Tibial nerve (tissue), 3 donors: Measurements from ENCODE around the gene LYPD4.
A peak's percentile ranks its signal among the peaks of the same experiment; 100 is the strongest.

Experiments used
- POLR2A ChIP-seq, 2 donors: fragments of 450-650 bp; IDR thresholded peaks; one replicate each; pipeline ENCODE4 v1.6.1; 2017; ENCODE audit warnings: antibody characterized with exemption in 2 of 2, mild to moderate bottlenecking in 2 of 2, moderate library complexity in 2 of 2
- TF ChIP-seq, protein P1 (sequence below), 5 experiments: fragments of 200-600 bp in 3 of 5; fragments of 450-650 bp in 2 of 5; sonication (generic) in 3 of 5; IDR thresholded peaks; one replicate each; pipeline ENCODE4 v1.5.1; 2016 to 2019; ENCODE audit warnings: antibody characterized with exemption in 5 of 5, mild to moderate bottlenecking in 3 of 5, moderate library complexity in 2 of 5

- peak in 1 of 2 donors; percentile 58 for TF ChIP-seq POLR2A (IDR thresholded peaks at IDR 0.05)
- TF ChIP-seq, protein P1, sequence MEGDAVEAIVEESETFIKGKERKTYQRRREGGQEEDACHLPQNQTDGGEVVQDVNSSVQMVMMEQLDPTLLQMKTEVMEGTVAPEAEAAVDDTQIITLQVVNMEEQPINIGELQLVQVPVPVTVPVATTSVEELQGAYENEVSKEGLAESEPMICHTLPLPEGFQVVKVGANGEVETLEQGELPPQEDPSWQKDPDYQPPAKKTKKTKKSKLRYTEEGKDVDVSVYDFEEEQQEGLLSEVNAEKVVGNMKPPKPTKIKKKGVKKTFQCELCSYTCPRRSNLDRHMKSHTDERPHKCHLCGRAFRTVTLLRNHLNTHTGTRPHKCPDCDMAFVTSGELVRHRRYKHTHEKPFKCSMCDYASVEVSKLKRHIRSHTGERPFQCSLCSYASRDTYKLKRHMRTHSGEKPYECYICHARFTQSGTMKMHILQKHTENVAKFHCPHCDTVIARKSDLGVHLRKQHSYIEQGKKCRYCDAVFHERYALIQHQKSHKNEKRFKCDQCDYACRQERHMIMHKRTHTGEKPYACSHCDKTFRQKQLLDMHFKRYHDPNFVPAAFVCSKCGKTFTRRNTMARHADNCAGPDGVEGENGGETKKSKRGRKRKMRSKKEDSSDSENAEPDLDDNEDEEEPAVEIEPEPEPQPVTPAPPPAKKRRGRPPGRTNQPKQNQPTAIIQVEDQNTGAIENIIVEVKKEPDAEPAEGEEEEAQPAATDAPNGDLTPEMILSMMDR (IDR thresholded peaks at IDR 0.05): peak in 2 of 5 experiments; percentile 40 to 63
These were observed 39.6 kb upstream of the LYPD4 start for GRCh38 chr19:41883821-41884733.
